ENCODE measurements around the gene SNX32. TPM values are rescaled to one million over a fixed set of nuclear protein-coding genes. Genes with fewer than 3 reads are reported as not detected.

SNX32 gene
- total RNA-seq, 3 donors from 2014 or later: 0.15 to 2.3 (median 0.48) TPM

- H3K9me3 ChIP-seq: no peaks in the 10 kb centered on the region
- intact Hi-C loops (cut with DNase I; ENCODE audit: low total_unique reads): no loop called here
- no peak for TF ChIP-seq POLR2AphosphoS5 (IDR thresholded peaks at IDR 0.05)
- TF ChIP-seq POLR2A (IDR thresholded peaks at IDR 0.05): no peak
- TF ChIP-seq CTCF (IDR thresholded peaks at IDR 0.05): no peak
- no peak for DNase-seq (ENCODE audit: low spot score in 2 of 2)
- no peak overlapping the region for H3K4me3 ChIP-seq
- H3K36me3 ChIP-seq: no peaks in the 10 kb centered on the region
- peaks cover 0 to 5% of the 10 kb centered on the region in 2 donors for H3K4me1 ChIP-seq
- no peak overlapping the region for H3K27ac ChIP-seq
- H3K27me3 ChIP-seq: peaks cover 0 to 5% of the 10 kb centered on the region in 2 donors
Measured at GRCh38 chr11:65796726-65797601, 36.8 kb upstream of the SNX32 start.

- H3K27me3 ChIP-seq: peaks cover 0 to 11% of the 10 kb centered on the region in 2 donors
Measured at GRCh38 chr11:65797711-65798110, 36.1 kb upstream of the SNX32 start.

GRCh38 chr11:65798882-65799281 is 34.9 kb upstream of the SNX32 start:
- Histone ChIP-seq H3K4me3 (no peak overlapping the region), H3K27ac (no peak overlapping the region), H3K9me3 (no peaks in the 10 kb centered on the region), H3K4me1 (no peaks in the 10 kb centered on the region), H3K36me3 (no peaks in the 10 kb centered on the region), H3K27me3 (peaks cover 0 to 23% of the 10 kb centered on the region in 2 donors)
- TF ChIP-seq CTCF (IDR thresholded peaks at IDR 0.05) (no peak), POLR2A (IDR thresholded peaks at IDR 0.05) (no peak), POLR2AphosphoS5 (IDR thresholded peaks at IDR 0.05) (no peak)
- DNase-seq (ENCODE audit: low spot score in 2 of 2): no peak
- intact Hi-C loops (cut with DNase I; ENCODE audit: low total_unique reads): no loop called here

More at GRCh38 chr11:65797711-65798110, 36.1 kb upstream of the SNX32 start:
- no peak for DNase-seq (ENCODE audit: low spot score in 2 of 2)
- Histone ChIP-seq H3K4me3 (no peak overlapping the region), H3K27ac (no peak overlapping the region), H3K4me1 (no peaks in the 10 kb centered on the region), H3K9me3 (no peaks in the 10 kb centered on the region), H3K36me3 (no peaks in the 10 kb centered on the region)
- intact Hi-C loops (cut with DNase I; ENCODE audit: low total_unique reads): no loop called here
- TF ChIP-seq CTCF (IDR thresholded peaks at IDR 0.05) (no peak), POLR2AphosphoS5 (IDR thresholded peaks at IDR 0.05) (no peak)

GRCh38 chr11:65801153-65801987 is 32.4 kb upstream of the SNX32 start:
- Histone ChIP-seq H3K36me3 (no peaks in the 10 kb centered on the region), H3K4me3 (no peak overlapping the region), H3K9me3 (no peaks in the 10 kb centered on the region), H3K27ac (no peak overlapping the region), H3K27me3 (peaks cover 0 to 30% of the 10 kb centered on the region in 2 donors), H3K4me1 (no peaks in the 10 kb centered on the region)
- TF ChIP-seq POLR2A (IDR thresholded peaks at IDR 0.05) (no peak), POLR2AphosphoS5 (IDR thresholded peaks at IDR 0.05) (no peak), CTCF (IDR thresholded peaks at IDR 0.05) (no peak)
- DNase-seq (ENCODE audit: low spot score in 2 of 2): no peak
- intact Hi-C loops (cut with DNase I; ENCODE audit: low total_unique reads): no loop called here

- no peaks in the 10 kb centered on the region for H3K4me1 ChIP-seq
- H3K9me3 ChIP-seq: no peaks in the 10 kb centered on the region
- intact Hi-C loops (cut with DNase I; ENCODE audit: low total_unique reads): no loop called here
- no peak overlapping the region for H3K27ac ChIP-seq
- H3K36me3 ChIP-seq: no peaks in the 10 kb centered on the region
- no peak for DNase-seq (ENCODE audit: low spot score in 2 of 2)
- H3K4me3 ChIP-seq: no peak overlapping the region
- peaks cover 0 to 30% of the 10 kb centered on the region in 2 donors for H3K27me3 ChIP-seq
- TF ChIP-seq POLR2AphosphoS5 (IDR thresholded peaks at IDR 0.05): no peak
Measured at GRCh38 chr11:65802841-65803240, 30.9 kb upstream of the SNX32 start.
